BJ (cell line): ENCODE measurements around the gene SPECC1L. TPM values are rescaled to one million over a fixed set of nuclear protein-coding genes. Genes with fewer than 3 reads are reported as not detected.

Experiments used
- CTCF ChIA-PET: fragments of 350-600 bp; formaldehyde crosslinking; extraction: SDS; loops from one replicate; lab custom pipeline; 2021; ENCODE audit warnings: antibody characterized with exemption, inconsistent platforms; lab: Yijun Ruan, JAX
- POLR2A ChIA-PET: fragments of 300-600 bp; sonication (Branson Sonifier 250); formaldehyde crosslinking; extraction: SDS; loops from one replicate; lab custom pipeline; 2021; ENCODE audit warnings: antibody characterized with exemption; lab: Charles Lee
- DNase-seq: peaks from one replicate; pipeline ENCODE4 v3.0.0-alpha.2; 2011; ENCODE audit warnings: low read depth
- H3K27me3 ChIP-seq: 2 replicates; pipeline ENCODE4 v1.6.0; 2011; ENCODE audit warnings: low read length; ENCODE audit not compliant: control insufficient read depth, insufficient read depth
- H3K36me3 ChIP-seq: 2 replicates; pipeline ENCODE4 v1.5.1; 2011; ENCODE audit warnings: low read length; ENCODE audit not compliant: control insufficient read depth, insufficient read depth
- H3K4me3 ChIP-seq: 2 replicates; pipeline ENCODE4 v1.5.1; 2011; ENCODE audit warnings: low read depth, mild to moderate bottlenecking, control low read depth, low read length
- polyA plus RNA-seq: library from polyadenylated mRNA; depleted of rRNA; stranded (reverse); fragments of >200 nt; gene quantifications from 2 replicates; pipeline ENCODE4 v1.2.3, GENCODE V29; 2011
- TF ChIP-seq, protein P1 (sequence below): IDR thresholded peaks from 2 replicates; pipeline ENCODE4 v1.5.1; 2011; ENCODE audit warnings: low read depth, mild to moderate bottlenecking, control low read depth, inconsistent platforms, low read length, moderate library complexity; ENCODE audit not compliant: insufficient read depth

Gene SPECC1L
- polyA plus RNA-seq, 1 experiment: 35.1 TPM

GRCh38 chr22:24355574-24355973, 84.9 kb downstream of the SPECC1L start:
- ChIA-PET POLR2A (no interaction called here), CTCF (no interaction called here)
- no peak overlapping the region for H3K4me3 ChIP-seq
- TF ChIP-seq, protein P1, sequence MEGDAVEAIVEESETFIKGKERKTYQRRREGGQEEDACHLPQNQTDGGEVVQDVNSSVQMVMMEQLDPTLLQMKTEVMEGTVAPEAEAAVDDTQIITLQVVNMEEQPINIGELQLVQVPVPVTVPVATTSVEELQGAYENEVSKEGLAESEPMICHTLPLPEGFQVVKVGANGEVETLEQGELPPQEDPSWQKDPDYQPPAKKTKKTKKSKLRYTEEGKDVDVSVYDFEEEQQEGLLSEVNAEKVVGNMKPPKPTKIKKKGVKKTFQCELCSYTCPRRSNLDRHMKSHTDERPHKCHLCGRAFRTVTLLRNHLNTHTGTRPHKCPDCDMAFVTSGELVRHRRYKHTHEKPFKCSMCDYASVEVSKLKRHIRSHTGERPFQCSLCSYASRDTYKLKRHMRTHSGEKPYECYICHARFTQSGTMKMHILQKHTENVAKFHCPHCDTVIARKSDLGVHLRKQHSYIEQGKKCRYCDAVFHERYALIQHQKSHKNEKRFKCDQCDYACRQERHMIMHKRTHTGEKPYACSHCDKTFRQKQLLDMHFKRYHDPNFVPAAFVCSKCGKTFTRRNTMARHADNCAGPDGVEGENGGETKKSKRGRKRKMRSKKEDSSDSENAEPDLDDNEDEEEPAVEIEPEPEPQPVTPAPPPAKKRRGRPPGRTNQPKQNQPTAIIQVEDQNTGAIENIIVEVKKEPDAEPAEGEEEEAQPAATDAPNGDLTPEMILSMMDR: no peak
- H3K36me3 ChIP-seq: peaks cover 7% of the 10 kb centered on the region
- no peaks in the 10 kb centered on the region for H3K27me3 ChIP-seq
- no peak for DNase-seq

DNA sequence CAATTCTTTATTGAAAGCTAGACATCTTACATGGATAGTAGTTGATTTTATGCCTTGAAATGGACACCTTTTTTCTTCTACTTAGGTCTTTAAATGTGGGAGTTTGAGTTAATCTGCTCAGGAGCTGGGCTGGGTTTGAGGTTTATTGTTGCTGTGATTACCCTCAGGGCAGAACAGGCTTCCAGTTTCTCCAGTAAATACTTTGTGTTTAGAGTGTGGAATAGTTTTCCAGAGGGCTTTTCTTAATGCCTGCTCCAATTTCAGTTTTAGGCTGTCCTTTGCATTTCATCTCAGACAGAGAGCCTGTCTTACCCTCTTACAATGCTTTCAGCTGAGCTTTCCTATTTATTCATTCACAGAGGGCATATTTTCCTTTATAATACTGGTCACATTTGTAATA, 86.9 kb downstream of the SPECC1L start:
- TF ChIP-seq, protein P1: no peak
- no peak overlapping the region for H3K4me3 ChIP-seq
- CTCF ChIA-PET: interaction anchor here (1.3 kb wide), 1 partner anchor 30 kb away, joined by 3 read pairs; no protein-coding TSS in a partner anchor
- POLR2A ChIA-PET: no interaction called here
- no peaks in the 10 kb centered on the region for H3K27me3 ChIP-seq
- H3K36me3 ChIP-seq: peaks cover 5% of the 10 kb centered on the region
- no peak for DNase-seq

DNA sequence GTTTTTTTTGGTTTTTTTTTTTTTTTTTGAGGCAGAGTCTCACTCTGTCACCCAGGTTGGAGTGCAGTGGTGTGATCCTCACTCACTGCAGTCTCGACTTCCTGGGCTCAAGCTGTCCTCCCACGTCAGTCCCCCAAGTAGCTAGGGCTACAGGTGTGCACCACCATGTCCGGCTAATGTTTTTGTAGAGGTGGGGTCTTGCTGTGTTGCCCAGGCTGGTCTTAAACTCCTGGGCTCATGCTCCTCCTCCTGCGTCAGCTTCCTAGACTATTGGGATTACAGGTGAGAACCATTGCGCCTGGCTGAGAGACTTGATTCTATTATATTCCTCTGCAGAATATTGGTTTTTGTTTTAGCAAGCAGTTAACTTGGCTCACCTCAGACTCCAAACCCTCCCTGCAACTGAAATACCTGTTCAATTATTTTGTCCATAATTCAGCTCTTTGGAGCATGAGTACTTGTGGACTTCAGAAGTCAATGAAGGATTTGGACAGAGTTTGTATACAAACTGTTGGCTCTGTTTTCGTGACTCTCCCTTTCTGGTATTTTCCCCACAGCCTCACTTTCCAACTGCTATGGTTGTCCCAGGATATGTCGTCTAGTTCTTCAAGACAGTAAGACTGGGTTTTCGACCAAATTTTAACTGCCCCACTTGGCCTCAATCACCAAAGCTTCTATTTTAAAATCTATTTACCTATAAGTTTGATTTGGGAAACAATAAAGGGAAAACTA, 87.6 kb downstream of the SPECC1L start:
- CTCF ChIA-PET: interaction anchor here (1.3 kb wide), 1 partner anchor 31 kb away, joined by 3 read pairs; no protein-coding TSS in a partner anchor
- TF ChIP-seq, protein P1: no peak
- H3K36me3 ChIP-seq: peaks cover 8% of the 10 kb centered on the region
- POLR2A ChIA-PET: no interaction called here
- H3K4me3 ChIP-seq: no peak overlapping the region
- DNase-seq: no peak
- H3K27me3 ChIP-seq: no peaks in the 10 kb centered on the region

GRCh38 chr22:24359452-24360120, 89.0 kb downstream of the SPECC1L start:
- DNase-seq: no peak
- ChIA-PET POLR2A (no interaction called here), CTCF (no interaction called here)
- H3K27me3 ChIP-seq: no peaks in the 10 kb centered on the region
- no peak overlapping the region for H3K4me3 ChIP-seq
- H3K36me3 ChIP-seq: peaks cover 6% of the 10 kb centered on the region; the same call in 1 of the 2 replicates
- TF ChIP-seq, protein P1: no peak

DNA sequence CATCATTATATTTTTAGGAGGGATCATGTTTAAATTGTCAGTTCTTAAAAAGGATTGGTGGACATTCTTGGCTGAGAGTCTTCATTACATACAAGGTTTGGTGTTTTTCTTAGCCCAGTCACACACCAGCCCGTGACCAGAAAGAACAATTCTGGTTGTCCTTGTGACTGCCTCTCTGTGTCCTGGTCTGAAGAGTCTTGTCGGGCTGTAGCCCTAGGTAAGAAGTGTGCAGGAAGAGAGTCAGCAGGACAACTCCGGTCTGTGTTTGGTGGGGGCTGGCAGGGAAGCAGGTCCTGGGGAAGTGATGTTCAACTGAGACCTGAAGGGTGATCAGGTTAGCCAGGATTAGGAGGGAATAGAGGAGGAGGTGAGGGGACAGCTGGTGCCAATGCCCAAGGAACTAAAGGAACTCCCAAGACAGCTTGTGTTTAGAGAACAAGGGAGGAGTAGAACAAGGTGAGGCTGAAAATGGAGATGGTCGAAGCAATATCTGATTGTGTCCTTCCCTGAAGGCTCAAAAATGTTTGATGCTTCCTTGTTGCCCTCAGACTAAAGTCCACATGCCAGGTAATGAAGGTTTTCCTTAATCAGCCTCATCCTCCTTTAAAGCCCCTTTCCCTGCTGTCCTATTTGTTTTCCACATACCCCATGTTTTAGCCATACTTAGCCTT, 91.5 kb downstream of the SPECC1L start:
- no peak for DNase-seq

More for the DNA sequence above, 91.5 kb downstream of the SPECC1L start:
- TF ChIP-seq, protein P1: no peak
- CTCF ChIA-PET: interaction anchor here (1.3 kb wide), 1 partner anchor 140 kb away, joined by 4 read pairs; no protein-coding TSS in a partner anchor
- POLR2A ChIA-PET: interaction anchor here (0.6 kb wide), 1 partner anchor 10 kb away, joined by 3 read pairs; no protein-coding TSS in a partner anchor
- Histone ChIP-seq H3K4me3 (no peak overlapping the region), H3K36me3 (peaks cover 8% of the 10 kb centered on the region; the same call in 1 of the 2 replicates), H3K27me3 (no peaks in the 10 kb centered on the region)
